HUDEP-2 (cell line): ENCODE data around the gene PDILT.
A peak's percentile ranks its signal among the peaks of the same experiment; 100 is the strongest.

Experiments
- DNase-seq, 76 experiments: peaks; one replicate each; lab custom pipeline; 2025; ENCODE audit not compliant: unreplicated experiment in 76 of 76; lab: John Stamatoyannopoulos, UW

Gene PDILT

DNA sequence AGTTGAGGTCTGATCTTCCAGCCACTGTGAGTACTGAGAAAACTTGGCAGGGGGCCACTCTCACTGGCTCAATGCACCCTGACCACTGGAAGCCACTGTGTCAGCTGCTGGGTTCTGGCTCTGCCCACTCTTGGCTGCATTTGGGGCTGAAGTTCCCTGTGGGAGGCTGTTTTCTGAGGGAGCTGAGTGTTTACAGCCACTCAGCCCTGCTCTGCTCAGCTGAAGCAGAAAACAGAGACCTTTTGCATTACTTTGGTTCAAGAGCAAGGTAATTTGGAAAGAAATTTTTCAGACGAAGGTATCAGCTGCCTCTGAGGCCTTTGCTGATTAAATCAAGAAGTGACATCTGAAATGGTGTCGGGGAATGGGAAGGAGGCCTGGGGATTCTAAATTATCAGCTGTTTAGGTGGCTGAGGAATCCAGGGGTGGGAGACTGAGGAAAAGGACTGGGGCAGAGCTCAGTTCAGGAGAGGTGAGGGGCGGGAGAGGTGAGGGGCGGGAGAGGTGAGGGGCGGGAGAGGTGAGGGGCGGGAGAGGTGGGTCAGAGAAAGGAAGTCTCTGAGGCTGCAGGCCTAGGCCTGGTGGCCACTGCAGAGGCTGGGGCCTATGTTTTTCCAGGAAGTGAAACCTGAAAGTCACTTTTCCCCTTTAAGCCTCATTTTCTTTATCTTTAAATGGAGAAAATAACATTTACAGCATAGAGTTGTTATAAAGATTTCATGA, 5.0 kb upstream of the PDILT start, which contains the start of gene ACSM5:
TSS of gene ACSM5 (plus strand) at position 137 of the 723 bp plus-strand sequence. CDS start 1,951 bp downstream, outside the sequence.
- DNase-seq, result no peak

DNA sequence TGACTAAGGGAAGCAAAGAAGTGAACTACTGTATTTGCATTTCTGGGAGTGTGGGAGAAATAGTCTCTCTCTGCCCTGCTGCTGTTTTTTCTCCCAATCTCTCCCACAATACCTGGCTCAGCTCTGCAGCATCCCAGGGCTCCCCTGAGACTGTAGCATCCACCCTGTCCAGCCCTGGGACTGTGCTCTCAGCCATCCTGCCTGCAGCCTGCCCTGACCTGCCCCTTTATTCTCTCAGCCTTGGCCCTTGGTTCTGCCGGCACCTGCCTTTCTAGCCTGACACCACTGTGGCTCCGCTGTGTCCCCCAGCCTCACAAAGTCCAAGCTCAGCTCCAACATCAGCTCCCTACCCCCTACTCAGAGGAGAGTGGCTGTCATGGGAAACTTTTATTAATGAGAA, 1.9 kb downstream of the PDILT start:
- no peak for DNase-seq

DNA sequence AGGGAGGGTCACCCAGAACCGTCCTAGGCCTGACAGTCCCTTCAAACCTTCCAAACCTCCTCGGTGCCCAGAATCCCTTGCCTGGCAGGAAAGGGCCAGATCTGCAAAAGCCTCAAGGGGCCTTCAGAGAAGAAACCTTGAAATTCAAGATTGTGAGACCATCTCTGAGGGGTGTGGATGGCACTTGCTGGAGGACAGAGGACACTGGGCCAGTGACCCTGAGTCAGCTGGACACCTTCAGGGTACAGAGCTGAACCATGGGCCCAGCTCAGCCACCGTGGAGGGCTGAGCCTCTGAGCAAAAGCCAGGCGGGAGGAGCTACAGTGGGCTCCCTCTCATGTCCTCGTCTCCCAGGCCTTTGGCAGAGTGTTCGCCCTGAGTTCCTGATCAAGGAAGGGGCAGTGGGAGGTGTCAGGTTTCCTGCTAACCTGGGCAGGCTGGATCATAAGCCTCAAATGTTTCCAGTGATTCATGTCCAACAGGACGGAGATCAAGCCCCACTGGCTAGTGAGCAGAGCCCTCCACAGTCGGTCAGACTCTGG, 3.0 kb downstream of the PDILT start:
- no peak for DNase-seq

DNA sequence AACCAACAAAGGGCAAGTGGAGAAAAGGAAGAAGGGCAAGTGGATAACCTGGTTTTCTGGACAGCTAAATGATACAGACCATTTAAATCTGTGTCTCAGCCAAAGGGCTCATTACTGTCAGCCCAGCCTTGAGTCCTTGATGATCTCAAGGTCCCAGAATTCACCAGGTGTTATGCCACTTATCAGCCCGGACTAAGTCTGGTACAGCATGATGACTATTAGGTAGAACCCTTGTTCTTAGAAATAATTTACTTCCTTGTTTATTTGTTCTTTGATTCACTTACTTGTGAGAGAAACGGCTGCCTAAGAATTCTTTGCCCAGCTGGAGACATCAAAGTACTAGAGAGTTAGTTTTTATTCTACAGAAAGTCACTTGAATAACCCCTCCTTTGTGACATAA, 3.5 kb downstream of the PDILT start:
- no peak for DNase-seq

DNA sequence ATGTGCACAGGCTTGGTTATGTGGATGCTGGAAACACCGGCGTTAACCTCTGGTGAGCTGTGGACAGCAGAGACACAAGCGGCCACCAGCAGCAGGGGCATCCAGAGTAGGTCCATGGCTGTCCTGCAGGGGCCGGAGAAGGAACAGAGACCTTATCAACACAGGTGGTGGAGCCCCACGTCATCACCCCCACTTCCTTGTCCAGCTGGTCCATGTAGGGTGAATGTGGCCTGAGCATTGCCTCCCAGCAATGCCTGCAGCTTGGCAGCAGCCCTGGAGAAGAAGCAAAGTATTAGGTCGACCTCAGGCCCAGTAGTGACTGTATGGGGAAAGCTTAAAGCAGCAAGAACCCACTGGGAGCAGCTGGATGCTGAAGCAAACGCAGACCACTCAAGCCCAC, 5.4 kb downstream of the PDILT start:
- no peak for DNase-seq

DNA sequence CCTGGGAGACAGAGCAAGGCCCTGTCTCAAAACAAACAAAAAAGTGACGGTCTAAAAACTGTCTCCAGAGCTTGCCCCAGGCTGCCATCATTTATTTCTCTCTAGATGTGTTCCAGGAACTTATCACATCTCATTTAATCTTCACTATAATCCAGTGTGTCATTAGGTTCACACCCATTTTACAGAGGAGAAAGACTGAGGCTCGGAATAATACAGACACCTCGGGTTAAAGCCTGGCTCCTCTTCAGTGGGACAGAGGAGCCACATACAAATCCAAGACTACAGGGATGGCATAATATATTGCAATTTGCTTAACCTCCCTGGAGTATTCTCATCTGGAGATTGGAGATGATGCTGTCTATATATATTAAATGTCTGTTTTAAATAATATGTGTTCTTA, 5.9 kb downstream of the PDILT start:
- DNase-seq, result no peak

DNA sequence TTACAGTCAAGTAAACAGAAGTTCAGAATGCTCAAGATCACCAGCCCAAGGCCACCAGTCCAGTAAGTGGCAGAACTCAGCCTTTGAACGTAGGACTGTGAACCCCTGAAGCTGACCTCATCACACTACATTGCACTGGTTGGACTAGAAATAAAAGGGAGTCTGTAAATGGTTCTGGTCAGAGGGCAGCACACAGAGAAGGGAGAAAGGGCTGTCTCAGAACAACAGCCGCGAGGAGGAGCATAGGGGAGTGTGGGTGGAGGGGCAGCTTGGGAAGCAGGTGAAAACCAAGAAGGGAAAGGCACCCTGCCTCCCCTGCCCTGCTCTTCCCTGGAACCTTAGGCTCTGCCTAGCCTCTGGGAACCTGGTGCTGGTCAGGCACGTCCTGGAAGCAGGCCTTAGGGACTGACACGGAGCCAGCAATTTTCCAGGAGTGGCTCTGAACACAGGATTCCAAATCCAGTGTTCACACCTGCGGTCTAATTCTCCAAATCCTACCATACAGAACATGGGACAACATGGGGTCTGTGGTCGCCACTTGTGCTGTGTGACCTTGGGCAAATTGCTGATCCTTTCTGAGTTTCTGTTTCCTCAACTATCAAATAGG, 7.0 kb downstream of the PDILT start:
- no peak for DNase-seq

DNA sequence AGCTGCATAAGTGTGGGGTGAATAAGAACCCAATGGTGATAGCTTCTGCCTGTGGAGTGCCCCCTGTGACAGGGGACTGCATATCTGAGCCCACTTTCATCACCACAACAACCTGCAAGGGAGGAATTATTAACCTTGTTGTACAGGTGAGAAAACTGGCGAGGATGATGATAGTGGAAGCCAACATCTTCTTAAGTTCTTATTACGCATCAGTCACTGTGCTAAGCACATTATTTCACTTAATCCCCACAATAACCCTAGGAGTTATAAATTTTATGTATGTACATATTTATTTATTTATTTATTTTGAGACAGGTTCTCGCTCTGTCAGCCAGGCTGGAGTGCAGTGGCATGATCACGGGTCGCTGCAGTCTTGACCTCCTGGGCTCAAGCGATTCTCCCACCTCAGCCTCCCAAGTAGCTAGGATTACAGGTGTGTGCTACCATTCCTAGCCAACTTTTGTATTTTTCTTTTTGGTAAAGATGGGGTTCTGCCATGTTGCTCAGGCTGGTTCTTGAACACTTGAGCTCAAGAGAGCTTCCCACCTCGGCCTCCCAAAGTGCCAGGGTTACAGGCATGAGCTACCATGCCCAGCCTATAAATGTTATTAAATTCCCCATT, 7.6 kb downstream of the PDILT start:
- DNase-seq, result no peak

DNA sequence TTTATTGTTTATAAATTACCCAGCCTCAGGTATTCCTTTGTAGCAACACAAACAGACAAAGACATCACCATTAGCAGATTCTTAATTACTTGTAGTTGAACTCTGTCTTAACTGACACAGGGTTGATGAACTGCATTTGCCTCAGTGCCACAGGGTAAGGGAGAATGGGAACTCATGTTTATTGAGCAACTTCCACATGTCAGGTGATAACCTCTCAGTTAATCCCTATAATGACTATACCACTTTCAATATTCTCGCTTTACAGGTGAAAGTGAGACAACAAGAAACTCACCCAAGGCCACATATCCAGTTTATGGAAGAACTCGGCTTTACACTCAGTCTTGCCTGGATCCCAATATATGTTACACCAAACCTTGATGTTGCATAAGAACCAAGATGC, 8.6 kb downstream of the PDILT start:
- DNase-seq, result no peak

DNA sequence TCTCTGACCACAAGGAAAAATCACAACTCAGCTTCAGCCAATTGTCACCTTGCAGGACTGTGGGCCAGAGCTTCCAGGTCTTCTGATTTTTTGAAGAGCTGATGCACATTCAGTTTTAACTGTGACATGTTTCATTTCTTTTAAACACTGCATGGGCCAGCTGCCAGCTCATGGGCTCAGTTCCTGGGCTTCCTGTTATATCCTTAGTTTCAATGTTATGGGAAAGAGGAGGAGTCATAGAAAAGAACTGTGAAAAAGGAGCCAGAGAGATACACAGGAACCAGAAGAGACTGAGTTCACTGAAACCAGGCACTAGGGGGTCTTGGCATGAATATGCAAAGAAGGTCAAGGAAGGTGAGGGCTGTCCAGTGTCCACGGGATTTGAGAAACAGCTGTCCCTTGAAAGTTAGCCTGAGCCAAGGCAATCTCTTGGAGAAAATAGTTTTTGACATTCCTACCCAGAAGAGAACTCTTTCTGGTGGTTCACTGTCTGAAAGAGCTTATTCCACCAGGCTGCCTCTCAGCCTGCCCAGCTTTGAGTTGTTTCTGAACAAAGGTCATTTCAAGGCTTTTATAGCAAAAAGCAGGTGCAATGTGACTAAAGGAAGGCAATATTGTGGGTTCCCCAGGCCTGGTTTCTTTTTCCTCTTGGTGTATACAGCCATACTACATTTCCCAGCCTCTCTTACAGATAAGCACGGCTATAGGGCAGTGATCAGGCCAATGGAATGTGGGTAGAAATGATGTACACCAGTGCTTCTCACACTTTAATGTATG, 10.5 kb downstream of the PDILT start:
- DNase-seq, result no peak

DNA sequence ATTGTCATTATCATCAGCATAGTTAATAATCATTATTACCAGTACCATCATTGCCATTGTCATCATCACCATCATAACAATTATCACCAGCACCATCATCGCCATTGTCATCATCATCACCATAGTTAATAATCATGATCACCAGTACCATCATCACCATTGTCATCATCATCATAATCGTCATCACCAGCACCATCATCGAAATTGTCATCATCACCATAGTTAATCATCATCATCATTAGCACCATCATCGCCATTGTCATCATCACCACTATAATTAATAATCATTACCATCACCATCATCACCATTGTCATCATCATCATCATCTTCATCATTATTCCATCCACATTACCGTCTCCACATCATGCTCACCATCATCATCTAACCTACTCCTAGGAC, 13.5 kb downstream of the PDILT start:
- no peak for DNase-seq

DNA sequence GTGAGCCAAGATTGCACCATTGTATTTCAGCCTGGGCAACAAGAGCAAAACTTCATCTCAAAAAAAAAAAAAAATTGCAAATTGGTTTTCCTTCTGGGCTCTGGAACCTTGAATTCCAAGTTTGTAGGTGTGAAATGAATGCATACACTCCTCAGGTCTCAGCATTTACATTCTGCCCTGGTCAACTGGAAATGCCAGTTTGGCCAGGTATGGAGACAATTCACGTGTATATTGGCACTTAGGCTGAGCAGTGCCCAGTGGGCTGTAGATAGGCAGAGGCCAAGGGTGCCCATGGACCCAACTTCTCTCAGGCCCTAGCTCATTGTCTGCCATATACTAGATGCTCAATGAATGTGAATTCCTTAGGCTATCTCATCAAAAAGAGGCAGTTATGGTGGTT, 15.7 kb downstream of the PDILT start:
- no peak for DNase-seq

DNA sequence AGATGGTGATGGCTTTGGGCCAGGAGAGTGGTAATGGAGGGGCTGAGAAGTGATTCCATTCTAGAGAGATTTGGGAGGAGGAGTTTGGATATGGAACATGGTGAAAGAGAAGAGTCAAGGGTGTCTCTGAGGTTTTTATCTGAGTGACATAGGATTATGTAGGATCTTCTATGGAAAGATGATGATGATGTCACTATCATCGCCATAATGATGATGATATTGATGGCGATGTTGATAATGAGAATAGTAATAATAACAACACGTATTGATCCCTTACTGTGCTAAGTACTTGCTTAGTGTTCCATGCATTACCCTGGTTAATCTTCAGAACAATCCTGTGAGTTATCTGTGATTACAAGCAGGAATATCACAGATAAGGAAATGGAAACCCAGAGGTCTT, 16.6 kb downstream of the PDILT start:
- DNase-seq, result no peak

DNA sequence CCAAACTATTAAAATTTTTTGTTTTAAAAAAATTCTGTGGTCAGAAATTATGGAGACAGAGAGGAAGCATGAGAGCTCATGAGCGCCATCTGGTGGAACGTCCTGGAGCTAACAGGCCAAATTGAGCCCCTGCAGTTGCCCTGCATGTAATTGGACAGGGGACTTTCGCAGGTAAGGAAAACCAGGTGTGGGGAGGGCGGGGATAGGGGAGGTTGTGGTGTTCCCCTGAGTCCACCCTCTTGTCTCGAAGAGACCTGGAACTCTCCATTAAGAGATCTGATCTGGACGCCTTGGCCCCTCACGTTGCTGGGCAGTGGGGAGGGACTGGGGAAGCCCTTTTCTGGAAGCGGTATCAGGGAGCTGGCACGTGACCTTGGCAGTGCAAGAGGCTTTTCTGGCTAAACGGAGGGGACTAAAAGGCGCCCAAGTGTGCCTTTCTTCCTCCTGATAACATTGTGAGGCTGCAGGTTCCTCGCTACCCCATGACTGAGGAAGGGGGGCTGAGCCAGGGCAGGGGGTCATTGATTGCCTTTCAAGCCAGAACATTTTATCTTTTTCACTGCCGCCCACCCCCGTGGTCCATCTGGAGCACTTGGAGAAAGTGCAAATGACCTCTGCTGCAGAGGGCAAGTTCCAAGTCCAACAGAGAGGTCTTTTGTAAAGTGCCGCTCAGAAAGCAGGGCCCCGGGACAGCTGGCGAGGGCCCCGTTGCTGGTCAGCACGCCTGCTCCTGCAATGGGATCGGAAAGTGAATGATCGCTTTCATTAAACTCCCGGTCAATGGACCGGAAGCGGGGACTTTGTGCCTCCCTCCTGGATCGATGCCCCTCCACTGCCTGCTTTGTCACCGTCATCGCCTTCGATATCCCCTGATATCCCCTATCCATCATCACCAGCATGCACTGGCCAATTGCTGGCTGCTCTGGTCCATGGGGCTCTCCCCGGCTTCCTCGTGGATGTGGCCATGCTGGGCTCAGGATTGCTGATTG, 18.4 kb downstream of the PDILT start:
- DNase-seq, result peak in 41 of 76 experiments; percentile 1 to 65 (median 16)

DNA sequence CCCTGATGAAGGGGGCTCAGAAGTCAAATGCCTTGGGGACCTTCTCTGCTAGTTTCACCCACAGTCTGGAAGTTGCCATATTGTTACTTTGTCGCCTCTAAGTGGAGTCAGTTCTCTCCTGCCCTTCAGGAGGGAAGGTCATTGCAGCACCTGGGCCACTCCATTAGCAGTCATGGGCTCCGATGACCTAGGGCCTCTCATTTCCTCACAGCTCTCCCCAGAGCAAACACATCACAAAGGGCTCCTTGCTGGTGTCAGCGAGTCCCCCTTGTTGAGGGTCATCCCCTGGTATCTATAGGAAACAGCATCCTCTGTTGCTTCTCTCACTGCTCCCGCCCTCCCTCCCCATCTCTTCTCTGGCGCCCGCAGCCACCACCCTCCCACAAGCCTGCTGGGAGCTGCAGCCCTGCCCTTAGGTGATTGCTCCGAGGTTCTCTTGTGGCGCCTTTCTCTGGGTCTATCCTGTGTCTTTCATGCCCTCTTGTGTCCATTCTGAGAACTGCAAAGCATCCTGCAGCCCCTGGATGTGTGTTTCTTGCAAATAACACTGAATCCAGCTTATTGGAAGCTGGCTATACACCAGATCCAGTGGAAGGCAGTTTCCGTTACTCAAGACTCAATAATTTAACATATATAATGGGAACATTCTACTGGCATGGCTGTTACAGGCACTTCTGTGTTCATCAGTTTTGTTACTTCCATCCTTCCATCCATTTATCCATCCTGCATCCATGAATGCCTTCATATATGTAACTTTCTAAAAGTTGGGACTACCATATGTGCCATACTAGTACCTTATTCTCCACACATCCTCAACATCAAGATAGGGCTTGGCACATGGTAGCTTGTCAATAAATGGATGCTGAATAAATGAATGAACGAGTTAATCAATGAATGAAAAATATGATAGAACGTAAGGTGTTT, 21.2 kb downstream of the PDILT start:
- DNase-seq, result peak in 46 of 76 experiments; percentile 1 to 65 (median 15)

DNA sequence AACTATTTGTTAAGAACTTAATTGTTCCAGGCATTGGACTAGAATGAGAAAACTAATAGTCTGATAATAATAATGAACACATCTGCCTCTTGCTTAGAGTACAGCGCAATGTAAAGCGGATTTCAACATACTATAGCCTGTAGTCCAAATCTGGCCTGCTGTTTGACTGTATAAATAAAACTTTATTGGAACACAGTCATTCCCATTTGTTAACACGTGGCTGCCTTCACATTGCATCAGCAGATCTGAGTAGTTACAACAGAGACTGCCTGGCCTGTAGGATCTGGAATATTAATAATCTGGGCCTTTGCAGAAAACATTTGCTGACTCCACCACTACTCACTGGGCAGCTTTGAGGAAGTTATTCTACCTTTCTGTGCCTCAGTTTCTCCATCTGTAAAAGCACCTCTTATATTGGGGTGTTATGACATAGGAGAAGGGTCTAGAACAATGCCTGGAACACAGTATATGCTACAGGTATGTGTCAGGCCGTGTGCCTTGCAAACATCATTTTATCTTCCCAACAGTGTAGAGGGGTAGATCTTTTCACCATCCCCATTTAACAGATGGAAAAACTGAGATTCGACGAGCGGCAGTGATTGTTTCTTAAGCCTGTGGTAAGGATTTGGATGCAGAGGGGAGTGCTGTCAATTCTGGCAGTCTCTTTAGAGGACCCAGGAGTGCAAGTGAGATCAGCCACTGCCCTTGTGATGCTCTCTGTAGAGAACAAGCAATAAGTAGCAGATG, 22.2 kb downstream of the PDILT start:
- DNase-seq, result no peak

DNA sequence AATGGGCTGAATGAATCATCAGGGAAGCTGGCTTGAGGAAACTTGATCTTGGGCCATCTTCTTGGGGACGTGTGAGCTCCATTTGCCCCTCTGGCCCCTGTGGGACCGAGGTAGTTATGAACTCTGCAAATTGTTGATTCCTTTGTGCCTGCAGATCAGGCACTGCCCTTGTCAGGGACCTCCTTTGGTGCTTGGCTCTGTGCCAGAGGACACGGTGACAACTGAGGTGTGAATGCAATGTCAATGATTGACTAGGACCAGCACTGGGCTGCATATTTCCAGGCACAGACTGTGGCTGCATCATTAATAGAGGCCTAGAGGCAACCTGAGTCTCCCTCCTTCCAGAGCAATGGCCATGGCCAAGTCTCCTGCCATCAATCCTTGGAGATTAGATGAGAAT, 23.8 kb downstream of the PDILT start:
- DNase-seq, result no peak

DNA sequence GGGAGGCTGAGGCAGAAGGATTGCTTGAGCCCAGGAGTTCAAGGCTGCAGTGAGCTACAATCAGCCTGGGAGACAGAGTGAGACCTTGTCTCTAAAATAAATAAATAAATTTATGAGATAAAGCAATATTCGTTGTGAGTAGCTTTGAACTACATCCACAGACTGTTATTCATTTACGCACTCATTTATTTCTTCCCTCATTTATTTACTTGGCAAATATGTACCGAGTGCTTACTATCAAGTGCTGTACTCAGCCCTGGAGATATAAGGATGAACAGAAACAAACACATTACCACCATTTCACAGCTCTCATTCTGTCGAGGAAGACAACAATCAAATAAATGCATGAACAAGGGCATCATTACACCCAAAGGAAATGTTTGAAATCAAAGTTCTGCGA, 27.4 kb downstream of the PDILT start:
- DNase-seq, result no peak
